T47D (cell line): ENCODE results near the gene SFTA2.
"Not testable (repeated sequence)": the region's sequence is repeated elsewhere in the genome, so short reads cannot be mapped to it uniquely, and the experiment has no call there.

ENCODE experiments used
- DNase-seq, 2 experiments: peaks; one replicate each; pipeline versions ENCODE4 v3.0.0 to v3.0.0-alpha.2; 2011 to 2012; ENCODE audit warnings: low read depth in 1 of 2, low spot score in 1 of 2
- JUND ChIP-seq: IDR thresholded peaks from 2 replicates; pipeline ENCODE4 v1.6.1; 2012; ENCODE audit warnings: low read depth
- in situ Hi-C: cut with HindIII; loops from 2 replicates; pipeline ENCODE4 v1.10.0; 2016; ENCODE audit warnings: low sequenced_read_pairs, low pct_unique_long_range_greater_than_20kb

SFTA2 gene

GRCh38 chr6:30914854-30915590 lies 16.9 kb downstream of the SFTA2 start:
- no peak for TF ChIP-seq JUND
- no peak for DNase-seq
- in situ Hi-C loops: no loop called here

- TF ChIP-seq JUND: no peak
- in situ Hi-C loops: no loop called here
- DNase-seq: peak; percentile 97
Measured at GRCh38 chr6:30914076-30914853, 17.7 kb downstream of the SFTA2 start, which contains the start of gene VARS2. Gene VARS2, plus strand, starts transcription at chr6:30914238. Its CDS starts 599 bp downstream, at chr6:30914837.

- no peak for TF ChIP-seq JUND
- in situ Hi-C loops: no loop called here
- DNase-seq: no peak
Measured at GRCh38 chr6:30913721-30914075, 18.3 kb downstream of the SFTA2 start.

GRCh38 chr6:30912746-30913520 lies 19.0 kb downstream of the SFTA2 start:
- no peak for DNase-seq
- in situ Hi-C loops: no loop called here
- TF ChIP-seq JUND: no peak

- DNase-seq, in situ Hi-C loops: not testable (repeated sequence)
Measured at GRCh38 chr6:30910473-30910872, 21.5 kb downstream of the SFTA2 start.

- no peak for TF ChIP-seq JUND
- in situ Hi-C loops: no loop called here
- no peak for DNase-seq
Measured at GRCh38 chr6:30908700-30909099, 23.3 kb downstream of the SFTA2 start.

GRCh38 chr6:30907758-30908591 lies 24.0 kb downstream of the SFTA2 start, which contains the start of gene GTF2H4:
Gene GTF2H4, plus strand, starts transcription at chr6:30908207.
- in situ Hi-C loops: no loop called here
- no peak for TF ChIP-seq JUND
- DNase-seq: peak; percentile 87 to 100

GRCh38 chr6:30907290-30907757 lies 24.6 kb downstream of the SFTA2 start:
- DNase-seq, in situ Hi-C loops: not testable (repeated sequence)

- TF ChIP-seq JUND: no peak
- in situ Hi-C loops: no loop called here
- no peak for DNase-seq
Measured at GRCh38 chr6:30903236-30903635, 28.7 kb downstream of the SFTA2 start.

GRCh38 chr6:30902709-30903108 lies 29.3 kb downstream of the SFTA2 start:
- no peak for DNase-seq
- in situ Hi-C loops: no loop called here
- no peak for TF ChIP-seq JUND

- DNase-seq, in situ Hi-C loops: not testable (repeated sequence)
Measured at GRCh38 chr6:30902196-30902595, 29.8 kb downstream of the SFTA2 start.

- TF ChIP-seq JUND: no peak
- in situ Hi-C loops: no loop called here
- DNase-seq: no peak
Measured at GRCh38 chr6:30901436-30901835, 30.5 kb downstream of the SFTA2 start.
